Retina (tissue), 1 donor: Measurements from ENCODE around the gene C17orf58.

Source experiments
- DNase-seq: peaks from one replicate; pipeline ENCODE4 v3.0.0-alpha.2; 2016

The C17orf58 gene

GRCh38 chr17:67947325-67947813 is 48.9 kb downstream of the C17orf58 start:
- DNase-seq = no peak

GRCh38 chr17:67946513-67946912 is 49.8 kb downstream of the C17orf58 start:
- DNase-seq = no peak

GRCh38 chr17:67944035-67944434 is 52.2 kb downstream of the C17orf58 start:
- DNase-seq = no peak

GRCh38 chr17:67942810-67943209 is 53.5 kb downstream of the C17orf58 start:
- DNase-seq = no peak
